ENCODE data around the gene OXSR1. TPM values are rescaled to one million over a fixed set of nuclear protein-coding genes. Genes with fewer than 3 reads are reported as not detected.
"Not testable (repeated sequence)": the region's sequence is repeated elsewhere in the genome, so short reads cannot be mapped to it uniquely, and the experiment has no call there.

OXSR1 gene
- total and polyA plus RNA-seq, 9 donors, result 12.4 to 41.1 (median 28.4) TPM

GRCh38 chr3:38157595-38157994 lies 7.7 kb upstream of the OXSR1 start:
- no peak overlapping the region for H3K4me3 ChIP-seq
- no peak for DNase-seq

GRCh38 chr3:38158472-38158871 lies 6.9 kb upstream of the OXSR1 start:
- H3K4me3 ChIP-seq, result no peak overlapping the region
- DNase-seq, result no peak
- no peaks in the 10 kb centered on the region for H3K36me3 ChIP-seq
- H3K9me3 ChIP-seq, result no peaks in the 10 kb centered on the region
- 79 to 85% (median 84%) methylated on average over 5 of the region's 5 CpGs for WGBS, 3 donors
- no peaks in the 10 kb centered on the region for H3K4me1 ChIP-seq (ENCODE audit: insufficient read depth)
- TF ChIP-seq CTCF (IDR thresholded peaks at IDR 0.05), result no peak
- no peak for TF ChIP-seq POLR2A (IDR thresholded peaks at IDR 0.05)
- no peak for TF ChIP-seq EP300 (IDR thresholded peaks at IDR 0.05)
- intact Hi-C loops (cut with DNase I), result no loop called here
- H3K27me3 ChIP-seq, result no peaks in the 10 kb centered on the region
- no peak overlapping the region for H3K27ac ChIP-seq

More at GRCh38 chr3:38157595-38157994, 7.7 kb upstream of the OXSR1 start:
- intact Hi-C loops (cut with DNase I), result no loop called here
- Histone ChIP-seq H3K27ac (no peak overlapping the region), H3K9me3 (no peaks in the 10 kb centered on the region), H3K27me3 (no peaks in the 10 kb centered on the region), H3K36me3 (no peaks in the 10 kb centered on the region), H3K4me1 (ENCODE audit: insufficient read depth) (no peaks in the 10 kb centered on the region)
- TF ChIP-seq CTCF (IDR thresholded peaks at IDR 0.05), result no peak
- TF ChIP-seq POLR2A (IDR thresholded peaks at IDR 0.05), result no peak
- TF ChIP-seq EP300 (IDR thresholded peaks at IDR 0.05), result no peak
- 73 to 84% (median 77%) methylated on average over 3 of the region's 3 CpGs for WGBS, 3 donors

- intact Hi-C loops (cut with DNase I), result loop anchor here in 2 of 4 donors (10.0 kb wide), 2 partner anchors 314 to 1166 kb away; partner anchors contain the start of genes EPM2AIP1 (in 1 of the 2) and MLH1 (in 1 of the 2)
- H3K9me3 ChIP-seq; DNase-seq; H3K4me1 ChIP-seq (ENCODE audit: insufficient read depth); H3K4me3 ChIP-seq; H3K27ac ChIP-seq; H3K36me3 ChIP-seq; H3K27me3 ChIP-seq: not testable (repeated sequence)
- 93 to 94% (median 94%) methylated on average over 11 of the region's 11 CpGs for WGBS, 3 donors
Observed at GRCh38 chr3:38160704-38161103, 4.6 kb upstream of the OXSR1 start.

GRCh38 chr3:38163117-38163840 lies 2.1 kb upstream of the OXSR1 start:
- intact Hi-C loops (cut with DNase I), result loop anchor here in 2 of 4 donors (10.0 kb wide), 2 partner anchors 312 to 1168 kb away; partner anchors contain the start of genes EPM2AIP1 (in 1 of the 2) and MLH1 (in 1 of the 2)
- DNase-seq, result no peak
- H3K36me3 ChIP-seq, result no peaks in the 10 kb centered on the region
- WGBS, 3 donors, result 86 to 90% (median 87%) methylated on average over 12 of the region's 12 CpGs
- H3K4me3 ChIP-seq, result no peak overlapping the region
- H3K4me1 ChIP-seq (ENCODE audit: insufficient read depth), result peaks cover 8% of the 10 kb centered on the region
- TF ChIP-seq POLR2A (IDR thresholded peaks at IDR 0.05) (no peak), CTCF (IDR thresholded peaks at IDR 0.05) (no peak), EP300 (IDR thresholded peaks at IDR 0.05) (no peak)
- H3K9me3 ChIP-seq, result no peaks in the 10 kb centered on the region
- no peak overlapping the region for H3K27ac ChIP-seq
- no peaks in the 10 kb centered on the region for H3K27me3 ChIP-seq

Data from ovary (tissue), 9 donors.